ENCODE results near the gene PPP3R1. TPM values are rescaled to one million over a fixed set of nuclear protein-coding genes. Genes with fewer than 3 reads are reported as not detected.

Gene PPP3R1
- polyA plus RNA-seq, 1 donor (not counting 4 experiments of a cell fraction or from before 2014, with no cell fraction given) = 21.6 TPM

GRCh38 chr2:68293755-68294154 lies 41.4 kb upstream of the PPP3R1 start:
- no peaks in the 10 kb centered on the region for H3K79me2 ChIP-seq (ENCODE audit: control insufficient read depth, insufficient read depth, low read length)
- no peaks in the 10 kb centered on the region for H3K36me3 ChIP-seq (ENCODE audit: control insufficient read depth in 2 of 2, extremely low read depth in 1 of 2, insufficient read depth in 2 of 2, low read length in 2 of 2)
- dilution Hi-C loops (cut with MboI; ENCODE audit: extremely low pct_ligation_motif_present, low sequenced_read_pairs) = no loop called here
- H3K9me1 ChIP-seq (ENCODE audit: control insufficient read depth, extremely low read depth, insufficient read depth, low read length) = no peaks in the 10 kb centered on the region
- no peaks in the 10 kb centered on the region for H3K27me3 ChIP-seq (ENCODE audit: control insufficient read depth, extremely low read depth, insufficient read depth, low read length)
- no peaks in the 10 kb centered on the region for H4K20me1 ChIP-seq (ENCODE audit: control insufficient read depth, extremely low read depth, insufficient read depth, low read length)
- no peak overlapping the region for H3K4me2 ChIP-seq (ENCODE audit: control insufficient read depth, extremely low read depth, insufficient read depth, low read depth, low read length)
- H3K4me1 ChIP-seq (ENCODE audit: control insufficient read depth, extremely low read depth, insufficient read depth, low read length) = no peaks in the 10 kb centered on the region
- DNase-seq (ENCODE audit: low read depth, low spot score) (no peak), FAIRE-seq (no peak)
- TF ChIP-seq CTCF (optimal IDR thresholded peaks at IDR 0.05 in 1 of 3, IDR thresholded peaks at IDR 0.05 in 1 of 3, conservative IDR thresholded peaks at IDR 0.05 in 1 of 3; ENCODE audit: extremely low read depth in 1 of 3, insufficient read depth in 2 of 3, low read length in 3 of 3) (no peak), EZH2 (IDR thresholded peaks at IDR 0.05; ENCODE audit: low read length) (no peak)
- no peak overlapping the region for H3K4me3 ChIP-seq (ENCODE audit: control insufficient read depth in 2 of 3, extremely low read depth in 1 of 3, insufficient read depth in 2 of 3, low read depth in 1 of 3, low read length in 3 of 3)
- no peak overlapping the region for H2AFZ ChIP-seq (ENCODE audit: control insufficient read depth, low read length)
- H3K9me3 ChIP-seq (ENCODE audit: control insufficient read depth, low read depth, low read length) = no peaks in the 10 kb centered on the region
- H3K9ac ChIP-seq (ENCODE audit: control insufficient read depth, extremely low read depth, insufficient read depth, low read length) = no peak overlapping the region
- no peak overlapping the region for H3K27ac ChIP-seq (ENCODE audit: control insufficient read depth, insufficient read depth, low read length)

- Histone ChIP-seq H3K36me3 (ENCODE audit: control insufficient read depth in 2 of 2, extremely low read depth in 1 of 2, insufficient read depth in 2 of 2, low read length in 2 of 2) (no peaks in the 10 kb centered on the region), H3K79me2 (ENCODE audit: control insufficient read depth, insufficient read depth, low read length) (no peaks in the 10 kb centered on the region), H3K4me2 (ENCODE audit: control insufficient read depth, extremely low read depth, insufficient read depth, low read depth, low read length) (no peak overlapping the region), H3K4me1 (ENCODE audit: control insufficient read depth, extremely low read depth, insufficient read depth, low read length) (no peaks in the 10 kb centered on the region), H4K20me1 (ENCODE audit: control insufficient read depth, extremely low read depth, insufficient read depth, low read length) (no peaks in the 10 kb centered on the region), H3K9me3 (ENCODE audit: control insufficient read depth, low read depth, low read length) (no peaks in the 10 kb centered on the region), H3K27me3 (ENCODE audit: control insufficient read depth, extremely low read depth, insufficient read depth, low read length) (no peaks in the 10 kb centered on the region), H3K9me1 (ENCODE audit: control insufficient read depth, extremely low read depth, insufficient read depth, low read length) (no peaks in the 10 kb centered on the region), H3K4me3 (ENCODE audit: control insufficient read depth in 2 of 3, extremely low read depth in 1 of 3, insufficient read depth in 2 of 3, low read depth in 1 of 3, low read length in 3 of 3) (no peak overlapping the region), H3K27ac (ENCODE audit: control insufficient read depth, insufficient read depth, low read length) (no peak overlapping the region), H2AFZ (ENCODE audit: control insufficient read depth, low read length) (no peak overlapping the region), H3K9ac (ENCODE audit: control insufficient read depth, extremely low read depth, insufficient read depth, low read length) (no peak overlapping the region)
- DNase-seq (ENCODE audit: low read depth, low spot score) (no peak), FAIRE-seq (no peak)
- TF ChIP-seq EZH2 (IDR thresholded peaks at IDR 0.05; ENCODE audit: low read length) (no peak), CTCF (optimal IDR thresholded peaks at IDR 0.05 in 1 of 3, IDR thresholded peaks at IDR 0.05 in 1 of 3, conservative IDR thresholded peaks at IDR 0.05 in 1 of 3; ENCODE audit: extremely low read depth in 1 of 3, insufficient read depth in 2 of 3, low read length in 3 of 3) (no peak)
- dilution Hi-C loops (cut with MboI; ENCODE audit: extremely low pct_ligation_motif_present, low sequenced_read_pairs) = no loop called here
Observed at GRCh38 chr2:68293024-68293423, 40.7 kb upstream of the PPP3R1 start.

All from keratinocyte (primary cell).